ELF-1 (cell line): ENCODE data around the gene KLRD1.
"Not testable (repeated sequence)": the region's sequence is repeated elsewhere in the genome, so short reads cannot be mapped to it uniquely, and the experiment has no call there.

Source experiments
- DNase-seq: peaks from one replicate; pipeline ENCODE4 v3.0.0-alpha.2; 2016; ENCODE audit warnings: low read depth, low spot score

KLRD1 gene

DNA sequence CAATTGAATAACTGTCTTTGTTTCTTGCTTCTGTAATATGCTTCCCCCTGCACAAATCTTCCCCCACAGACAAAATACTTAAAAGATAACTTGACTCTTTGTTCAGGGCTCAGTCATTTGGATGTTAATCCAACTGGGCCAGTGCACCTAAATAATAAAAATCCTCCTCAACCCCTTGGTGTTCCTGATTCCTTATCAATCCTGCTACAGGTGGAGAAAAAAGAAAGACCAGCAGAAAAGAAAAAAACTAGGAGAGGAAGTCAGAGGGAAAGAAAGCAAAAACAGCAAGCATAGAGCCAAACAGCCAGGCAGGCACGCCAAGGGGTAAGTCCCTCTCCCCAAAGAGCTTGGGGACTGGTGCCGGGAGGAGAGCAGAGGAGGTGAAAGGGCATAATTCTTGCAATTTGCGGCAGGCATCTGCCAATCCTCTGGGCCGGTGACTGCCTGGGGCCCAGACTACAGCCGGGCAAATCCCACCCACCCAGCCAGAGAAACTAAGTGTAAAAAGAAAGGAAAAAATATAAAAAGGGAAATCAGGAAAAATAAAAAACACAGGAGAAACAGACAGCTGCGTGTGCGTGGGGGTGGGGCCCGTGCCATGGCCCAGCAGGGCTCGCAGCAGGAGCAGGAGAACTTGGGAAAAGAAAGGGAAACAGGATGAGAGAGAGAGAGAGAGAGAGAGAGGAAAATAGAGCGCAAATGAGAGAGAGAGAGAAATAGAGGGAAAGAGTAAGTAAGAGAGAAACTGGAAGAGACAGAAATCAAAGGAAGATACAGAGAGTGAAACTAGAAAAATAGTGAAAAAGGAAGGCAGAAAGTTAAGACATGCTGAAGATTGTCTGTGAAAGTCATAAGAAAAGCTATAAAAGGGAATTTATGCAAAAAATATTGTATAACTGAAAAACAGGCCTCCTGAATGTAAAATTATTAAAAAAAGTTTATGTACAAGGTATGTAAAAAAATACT, 60.8 kb downstream of the KLRD1 start:
- DNase-seq, result no peak

DNA sequence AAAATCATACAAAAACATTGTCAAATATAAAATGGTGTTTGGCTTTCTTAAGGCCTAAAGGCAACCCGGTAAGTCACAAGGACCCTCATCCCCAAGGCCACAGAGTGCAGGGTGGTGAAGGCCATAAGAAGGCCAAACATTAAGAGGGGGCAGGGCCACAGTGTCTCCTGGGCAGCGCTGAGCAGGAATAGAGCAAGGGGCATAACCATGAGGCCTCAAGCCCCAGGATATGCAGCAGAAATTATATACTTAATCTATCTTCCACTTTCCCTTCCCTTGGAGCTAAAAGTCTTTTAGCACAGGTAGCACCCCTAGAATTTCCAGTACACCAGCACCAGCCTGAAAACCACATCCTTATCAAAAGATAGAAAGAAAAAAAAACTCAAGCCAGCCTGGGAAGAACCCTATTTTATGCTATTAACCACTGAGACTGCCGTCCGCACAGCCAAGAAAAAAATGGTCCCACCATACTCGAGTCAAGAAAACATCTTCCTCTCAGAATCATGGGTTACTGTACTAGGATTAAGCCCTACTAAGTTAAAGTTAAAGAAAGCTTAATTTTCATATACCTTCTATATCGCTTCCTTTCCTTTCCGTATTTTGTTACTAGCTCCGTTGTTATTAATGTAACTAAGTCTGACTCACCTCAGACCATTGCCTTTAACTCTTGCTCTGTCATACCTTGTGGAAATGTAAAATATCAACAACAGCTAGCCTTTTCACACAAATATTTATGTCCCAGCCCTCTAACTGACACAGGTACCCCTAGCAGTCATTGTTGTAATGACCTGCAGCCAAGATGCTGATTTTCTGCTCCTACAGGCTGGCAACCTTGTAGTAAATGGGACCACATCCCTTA, 62.1 kb downstream of the KLRD1 start:
- DNase-seq, result no peak

DNA sequence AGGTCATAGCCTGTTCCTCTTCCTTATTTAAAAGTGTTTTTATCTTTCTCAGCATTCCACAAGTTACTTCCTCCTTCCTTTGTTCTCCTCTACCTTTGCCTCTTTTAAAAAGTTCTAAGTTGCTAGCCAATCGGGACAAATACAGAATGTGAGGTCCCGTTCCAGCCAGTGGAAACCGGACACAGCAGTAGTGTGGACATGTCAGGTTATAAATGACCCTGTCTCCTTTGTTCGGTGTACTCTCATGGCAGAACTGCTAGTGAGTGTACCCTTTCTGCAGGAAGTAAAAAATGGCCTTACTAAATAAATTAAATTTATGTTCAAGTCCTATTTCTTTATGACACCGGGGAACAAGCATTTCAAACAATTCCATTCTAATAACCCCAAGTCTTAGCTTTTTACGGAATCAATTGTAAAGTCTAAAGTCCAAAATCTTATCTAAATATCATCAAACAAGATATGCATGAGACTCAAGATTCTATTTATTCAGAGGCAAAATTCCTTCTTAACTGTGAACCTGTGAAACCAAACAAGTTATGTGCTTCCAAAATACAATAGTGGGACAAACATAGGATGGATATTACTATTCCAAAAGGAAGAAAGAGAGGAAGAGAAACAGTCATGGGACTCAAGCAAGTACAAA, 64.3 kb downstream of the KLRD1 start:
- DNase-seq, result not testable (repeated sequence)

DNA sequence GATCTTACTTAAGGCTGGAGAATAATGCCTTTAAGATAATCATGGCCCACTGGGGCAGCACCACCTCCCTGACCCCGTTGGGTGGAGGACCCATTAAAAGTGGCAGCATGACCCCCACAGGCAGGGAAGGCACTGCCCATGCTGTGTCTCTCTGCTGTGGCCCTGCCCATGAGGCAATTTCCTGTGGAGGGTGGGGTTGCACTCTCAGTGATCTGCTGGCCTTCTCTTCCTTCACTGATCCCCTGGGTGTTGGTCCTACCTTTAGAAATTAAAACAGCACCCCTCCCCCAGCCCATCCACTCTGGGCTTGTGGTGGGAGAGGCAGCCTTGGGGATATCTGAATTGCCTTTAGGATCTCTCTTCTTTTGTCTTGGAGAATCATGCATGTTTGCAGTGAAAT, 64.9 kb downstream of the KLRD1 start:
- no peak for DNase-seq

DNA sequence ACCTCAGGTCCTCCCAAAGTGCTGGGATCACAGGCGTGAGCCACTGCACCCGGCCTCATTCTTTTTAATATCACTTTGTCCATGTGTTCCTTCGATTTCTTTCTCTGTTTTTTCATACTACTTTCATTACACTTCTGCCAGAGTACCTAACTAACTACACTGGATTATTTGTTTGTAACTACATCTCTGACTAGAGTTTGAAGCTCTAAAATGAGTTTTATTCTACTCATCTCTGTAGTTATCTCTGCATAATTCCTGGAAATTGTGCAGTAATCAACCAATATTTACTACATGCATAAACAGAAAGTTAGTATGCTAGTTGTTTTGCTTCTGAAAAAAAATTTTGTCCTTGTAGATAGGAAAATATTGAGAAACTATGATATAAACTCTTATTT, 67.0 kb downstream of the KLRD1 start:
- DNase-seq, result no peak

DNA sequence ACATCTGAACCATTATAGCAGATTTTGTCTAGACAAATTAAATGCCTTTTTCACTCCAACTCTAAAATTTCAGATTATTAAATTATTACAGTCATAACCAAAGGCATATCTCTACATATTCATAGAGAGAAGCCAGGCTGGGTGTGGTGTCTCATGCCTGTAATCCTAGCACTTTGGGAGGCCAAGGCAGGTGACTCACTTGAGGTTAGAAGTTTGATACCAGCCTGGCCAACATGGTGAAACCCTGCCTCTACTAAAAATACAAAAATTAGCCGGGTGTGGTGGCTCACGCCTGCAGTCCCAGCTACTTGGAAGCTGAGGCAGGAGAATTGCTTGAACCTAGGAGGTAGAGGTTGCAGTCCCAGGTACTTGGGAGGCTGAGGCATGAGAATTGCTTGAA, 71.1 kb downstream of the KLRD1 start:
- not testable (repeated sequence) for DNase-seq
